ENCODE results near the gene APMAP.
"Not testable (repeated sequence)": the region's sequence is repeated elsewhere in the genome, so short reads cannot be mapped to it uniquely, and the experiment has no call there.

APMAP gene

GRCh38 chr20:24929867-24930723, 62.5 kb downstream of the APMAP start:
- DNase-seq, result peak; percentile 42 to 43

- not testable (repeated sequence) for DNase-seq
These were observed 63.3 kb downstream of the APMAP start for GRCh38 chr20:24929259-24929658.

- not testable (repeated sequence) for DNase-seq
These were observed 71.8 kb downstream of the APMAP start for GRCh38 chr20:24920706-24921105.

- DNase-seq, result not testable (repeated sequence)
These were observed 72.9 kb downstream of the APMAP start for GRCh38 chr20:24919665-24920064.

- DNase-seq, result no peak
These were observed 73.7 kb downstream of the APMAP start for GRCh38 chr20:24918579-24919566.

GRCh38 chr20:24917797-24918578, 74.6 kb downstream of the APMAP start:
- peak; percentile 25 to 39 for DNase-seq

GRCh38 chr20:24917056-24917455, 75.5 kb downstream of the APMAP start:
- no peak for DNase-seq

GRCh38 chr20:24916412-24916811, 76.1 kb downstream of the APMAP start:
- no peak for DNase-seq

GRCh38 chr20:24915892-24916291, 76.7 kb downstream of the APMAP start:
- no peak for DNase-seq

GRCh38 chr20:24915440-24915839, 77.1 kb downstream of the APMAP start:
- no peak for DNase-seq

GRCh38 chr20:24914388-24915241, 77.9 kb downstream of the APMAP start:
- DNase-seq, result no peak

- no peak for DNase-seq
These were observed 79.4 kb downstream of the APMAP start for GRCh38 chr20:24913076-24913628.
